Activated T-cell treated with anti-CD3 and anti-CD28 coated beads for 48 hours (primary cell): ENCODE data around the gene RAPGEF2.
"Not testable (repeated sequence)": the region's sequence is repeated elsewhere in the genome, so short reads cannot be mapped to it uniquely, and the experiment has no call there.

Source experiments
- DNase-seq: peaks from one replicate; pipeline ENCODE4 v3.0.0-alpha.2; 2020; ENCODE audit warnings: low read depth

The RAPGEF2 gene

GRCh38 chr4:159161436-159161835, 58.6 kb downstream of the RAPGEF2 start:
- not testable (repeated sequence) for DNase-seq

- DNase-seq, result no peak
Observed at GRCh38 chr4:159162576-159162975, 59.7 kb downstream of the RAPGEF2 start.

- DNase-seq, result no peak
Observed at GRCh38 chr4:159163521-159163920, 60.6 kb downstream of the RAPGEF2 start.

GRCh38 chr4:159169404-159170302, 66.8 kb downstream of the RAPGEF2 start:
- DNase-seq, result no peak

GRCh38 chr4:159171287-159171686, 68.4 kb downstream of the RAPGEF2 start:
- no peak for DNase-seq

GRCh38 chr4:159173886-159174285, 71.0 kb downstream of the RAPGEF2 start:
- DNase-seq, result no peak

- no peak for DNase-seq
Observed at GRCh38 chr4:159174645-159175084, 71.8 kb downstream of the RAPGEF2 start.

GRCh38 chr4:159175085-159175988, 72.5 kb downstream of the RAPGEF2 start:
- DNase-seq, result peak; percentile 15

GRCh38 chr4:159175989-159176375, 73.1 kb downstream of the RAPGEF2 start:
- DNase-seq, result no peak

GRCh38 chr4:159177265-159178150, 74.6 kb downstream of the RAPGEF2 start:
- DNase-seq, result no peak

GRCh38 chr4:159178151-159178546, 75.3 kb downstream of the RAPGEF2 start:
- DNase-seq, result no peak

GRCh38 chr4:159178979-159179969, 76.4 kb downstream of the RAPGEF2 start:
- no peak for DNase-seq

GRCh38 chr4:159183885-159184605, 81.2 kb downstream of the RAPGEF2 start:
- not testable (repeated sequence) for DNase-seq

GRCh38 chr4:159185591-159186023, 82.7 kb downstream of the RAPGEF2 start:
- DNase-seq, result no peak

- DNase-seq, result no peak
Observed at GRCh38 chr4:159188646-159189045, 85.8 kb downstream of the RAPGEF2 start.

- DNase-seq, result no peak
Observed at GRCh38 chr4:159190651-159191050, 87.8 kb downstream of the RAPGEF2 start.

- no peak for DNase-seq
Observed at GRCh38 chr4:159191989-159192388, 89.1 kb downstream of the RAPGEF2 start.

- no peak for DNase-seq
Observed at GRCh38 chr4:159193046-159193620, 90.3 kb downstream of the RAPGEF2 start.

GRCh38 chr4:159195361-159195769, 92.5 kb downstream of the RAPGEF2 start:
- DNase-seq, result no peak
